Left renal pelvis (tissue), 4 donors: Measurements from ENCODE around the gene USP25. TPM values are rescaled to one million over a fixed set of nuclear protein-coding genes. Genes with fewer than 3 reads are reported as not detected.
"Not testable (repeated sequence)": the region's sequence is repeated elsewhere in the genome, so short reads cannot be mapped to it uniquely, and the experiment has no call there.

ENCODE experiments used
- DNase-seq, 4 donors: peaks; one replicate each; pipeline ENCODE4 v3.0.0-alpha.2; 2013; ENCODE audit warnings: low read depth in 4 of 4, low spot score in 3 of 4
- polyA plus RNA-seq, 4 donors: library from polyadenylated mRNA; unstranded; fragments of 120-200 nt; gene quantifications; one replicate each; pipeline ENCODE4 v1.2.1, GENCODE V29; 2013; ENCODE audit not compliant: insufficient read length in 4 of 4

Gene USP25
- polyA plus RNA-seq, 4 donors = 44.5 to 66.3 (median 51.8) TPM

GRCh38 chr21:15732290-15732995 lies 2.7 kb downstream of the USP25 start:
- DNase-seq = no peak

GRCh38 chr21:15732996-15733329 lies 3.2 kb downstream of the USP25 start:
- DNase-seq = no peak

- no peak for DNase-seq
Observed at GRCh38 chr21:15735409-15735808, 5.6 kb downstream of the USP25 start.

- not testable (repeated sequence) for DNase-seq
Observed at GRCh38 chr21:15735931-15736330, 6.1 kb downstream of the USP25 start.

- DNase-seq = not testable (repeated sequence)
Observed at GRCh38 chr21:15738779-15739178, 9.0 kb downstream of the USP25 start.

- no peak for DNase-seq
Observed at GRCh38 chr21:15740383-15740782, 10.6 kb downstream of the USP25 start.

- DNase-seq = no peak
Observed at GRCh38 chr21:15741510-15741909, 11.7 kb downstream of the USP25 start.

- DNase-seq = no peak
Observed at GRCh38 chr21:15742052-15742670, 12.4 kb downstream of the USP25 start.

GRCh38 chr21:15742694-15743093 lies 12.9 kb downstream of the USP25 start:
- no peak for DNase-seq

- DNase-seq = no peak
Observed at GRCh38 chr21:15743593-15743992, 13.8 kb downstream of the USP25 start.

- no peak for DNase-seq
Observed at GRCh38 chr21:15744926-15745325, 15.1 kb downstream of the USP25 start.

- DNase-seq = no peak
Observed at GRCh38 chr21:15748586-15748985, 18.8 kb downstream of the USP25 start.

- DNase-seq = no peak
Observed at GRCh38 chr21:15749082-15749860, 19.5 kb downstream of the USP25 start.

GRCh38 chr21:15749861-15750159 lies 20.0 kb downstream of the USP25 start:
- no peak for DNase-seq

- no peak for DNase-seq
Observed at GRCh38 chr21:15751037-15751436, 21.3 kb downstream of the USP25 start.

- DNase-seq = no peak
Observed at GRCh38 chr21:15751546-15751945, 21.8 kb downstream of the USP25 start.

- no peak for DNase-seq
Observed at GRCh38 chr21:15752763-15753407, 23.1 kb downstream of the USP25 start.

GRCh38 chr21:15753741-15754140 lies 24.0 kb downstream of the USP25 start:
- DNase-seq = no peak

GRCh38 chr21:15754640-15755039 lies 24.9 kb downstream of the USP25 start:
- no peak for DNase-seq

- no peak for DNase-seq
Observed at GRCh38 chr21:15755125-15755524, 25.3 kb downstream of the USP25 start.

- DNase-seq = no peak
Observed at GRCh38 chr21:15759469-15759868, 29.7 kb downstream of the USP25 start.
